HL-60 (cell line): Measurements from ENCODE around the gene MOV10L1.
"Not testable (repeated sequence)": the region's sequence is repeated elsewhere in the genome, so short reads cannot be mapped to it uniquely, and the experiment has no call there.

Experiments
- DNase-seq, 2 experiments: peaks; one replicate each; pipeline ENCODE4 v3.0.0-alpha.2; 2010 to 2020; ENCODE audit warnings: low read depth in 1 of 2, low spot score in 1 of 2
- H3K27ac ChIP-seq: fragments of 250-450 bp; sonication (Bioruptor Pico); replicated peaks from 2 replicates; pipeline ENCODE4 v1.5.1; 2020; ENCODE audit warnings: mild to moderate bottlenecking, moderate library complexity
- H3K27me3 ChIP-seq: fragments of 250-450 bp; sonication (Bioruptor Pico); 2 replicates; pipeline ENCODE4 v1.5.1; 2021; ENCODE audit warnings: mild to moderate bottlenecking, moderate library complexity; ENCODE audit not compliant: insufficient read depth, poor library complexity, severe bottlenecking
- H3K4me3 ChIP-seq: replicated peaks from 2 replicates; pipeline ENCODE4 v1.5.1; 2011; ENCODE audit warnings: mild to moderate bottlenecking, control low read depth, low read length; ENCODE audit not compliant: insufficient read depth
- CTCF ChIP-seq: IDR thresholded peaks from one replicate; pipeline ENCODE4 v1.5.1; 2011; ENCODE audit warnings: low read length, control low read depth, inconsistent platforms; ENCODE audit not compliant: insufficient read depth
- GABPA ChIP-seq: IDR thresholded peaks from 2 replicates; pipeline ENCODE4 v1.6.1; 2012; ENCODE audit warnings: low read depth
- POLR2AphosphoS5 ChIP-seq: IDR thresholded peaks from 2 replicates; pipeline ENCODE4 v1.6.1; 2012; ENCODE audit warnings: low read depth
- REST ChIP-seq: IDR thresholded peaks from 2 replicates; pipeline ENCODE4 v1.6.1; 2012; ENCODE audit warnings: low read depth; ENCODE audit not compliant: insufficient replicate concordance
- SPI1 ChIP-seq: IDR thresholded peaks from 2 replicates; pipeline ENCODE4 v1.6.1; 2012; ENCODE audit warnings: low read depth, mild to moderate bottlenecking, borderline replicate concordance

The MOV10L1 gene

GRCh38 chr22:50162391-50162956 is 72.7 kb downstream of the MOV10L1 start:
- Histone ChIP-seq H3K27me3 (no peaks in the 10 kb centered on the region), H3K27ac (no peak overlapping the region), H3K4me3 (no peak overlapping the region)
- DNase-seq = no peak
- TF ChIP-seq REST = no peak
- TF ChIP-seq CTCF = no peak
- TF ChIP-seq POLR2AphosphoS5 = no peak
- TF ChIP-seq SPI1 = no peak
- TF ChIP-seq GABPA = no peak

- DNase-seq = no peak
- Histone ChIP-seq H3K27me3 (peaks cover 6% of the 10 kb centered on the region), H3K4me3 (no peak overlapping the region), H3K27ac (no peak overlapping the region)
- TF ChIP-seq SPI1 (no peak), REST (no peak), GABPA (no peak), CTCF (no peak)
Measured at GRCh38 chr22:50165436-50166123, 75.8 kb downstream of the MOV10L1 start.

- TF ChIP-seq REST (no peak), GABPA (no peak), SPI1 (no peak), POLR2AphosphoS5 (no peak), CTCF (no peak)
- no peak overlapping the region for H3K4me3 ChIP-seq
- DNase-seq = no peak
- no peak overlapping the region for H3K27ac ChIP-seq
- peaks cover 6% of the 10 kb centered on the region for H3K27me3 ChIP-seq
Measured at GRCh38 chr22:50167689-50168489, 78.1 kb downstream of the MOV10L1 start.

GRCh38 chr22:50168490-50169180 is 78.8 kb downstream of the MOV10L1 start:
- not testable (repeated sequence) for DNase-seq, H3K27me3 ChIP-seq, H3K4me3 ChIP-seq, H3K27ac ChIP-seq
